Activated T-cell treated with anti-CD3 and anti-CD28 coated beads for 48 hours (primary cell): Measurements from ENCODE around the gene PEX11B.
"Not testable (repeated sequence)": the region's sequence is repeated elsewhere in the genome, so short reads cannot be mapped to it uniquely, and the experiment has no call there.

Experiments
- DNase-seq: peaks from one replicate; pipeline ENCODE4 v3.0.0-alpha.2; 2020; ENCODE audit warnings: low read depth

The PEX11B gene

DNA sequence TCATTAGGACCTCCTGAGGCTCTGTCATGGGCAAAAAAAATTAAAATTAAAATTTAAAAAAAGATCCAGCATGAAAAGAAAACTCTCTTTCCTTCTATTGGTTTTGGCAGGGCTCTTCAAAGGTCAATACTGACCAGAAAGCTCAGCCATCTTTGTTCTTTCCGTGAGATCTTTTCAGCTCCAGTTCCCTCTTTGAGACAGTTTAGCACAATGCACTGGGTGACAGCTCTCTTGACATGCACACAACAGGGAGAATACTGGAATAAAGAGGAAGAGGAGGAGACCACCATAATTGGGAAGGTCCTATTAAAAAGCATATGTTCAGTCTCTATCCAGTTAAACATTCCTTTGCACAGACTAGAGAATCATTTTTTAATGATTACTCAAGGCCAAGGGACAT lies 33.0 kb upstream of the PEX11B start:
- DNase-seq = no peak

DNA sequence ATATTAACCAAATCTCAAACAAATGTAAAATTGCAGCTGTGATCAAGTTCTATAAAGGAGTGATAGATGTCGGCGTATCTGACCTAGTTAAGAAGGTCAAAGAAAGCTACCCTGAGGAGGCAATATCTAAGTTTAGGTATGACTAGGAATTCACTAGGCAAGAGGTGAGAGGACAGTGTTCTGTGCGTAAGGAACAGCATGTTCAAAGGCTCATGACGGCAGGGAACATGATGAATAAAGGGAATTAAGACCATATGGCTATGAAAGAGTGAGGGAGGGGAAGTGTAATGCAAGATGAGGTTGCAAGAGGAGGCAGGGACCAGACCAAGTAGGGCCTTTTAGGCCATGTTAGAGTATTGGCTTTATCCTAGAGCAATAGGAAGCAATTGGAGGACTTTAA lies 30.7 kb upstream of the PEX11B start:
- DNase-seq = no peak

GRCh38 chr1:145947551-145947950 lies 29.0 kb upstream of the PEX11B start:
- no peak for DNase-seq

- no peak for DNase-seq
These were observed 28.0 kb upstream of the PEX11B start for GRCh38 chr1:145946477-145946986.

GRCh38 chr1:145944532-145944931 lies 26.0 kb upstream of the PEX11B start:
- DNase-seq = no peak

DNA sequence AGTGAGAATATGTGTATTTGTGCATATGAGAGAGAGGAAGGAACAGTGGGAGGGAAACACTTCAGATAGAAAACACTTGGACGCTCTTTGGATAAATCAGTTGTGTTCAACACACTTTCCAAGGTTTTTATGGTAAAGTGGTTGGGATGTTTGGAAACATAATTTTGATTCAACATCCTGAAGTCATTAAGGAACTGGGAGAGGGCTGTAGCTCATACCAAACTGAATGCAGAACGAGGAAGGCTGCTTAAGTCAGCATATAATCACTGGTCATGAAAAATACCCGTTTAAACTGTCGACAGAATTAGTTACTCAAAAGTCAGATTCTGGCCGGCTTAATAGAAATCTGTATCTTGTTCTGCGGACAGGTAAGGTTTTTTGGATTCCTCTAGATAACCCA lies 24.4 kb upstream of the PEX11B start:
- no peak for DNase-seq

DNA sequence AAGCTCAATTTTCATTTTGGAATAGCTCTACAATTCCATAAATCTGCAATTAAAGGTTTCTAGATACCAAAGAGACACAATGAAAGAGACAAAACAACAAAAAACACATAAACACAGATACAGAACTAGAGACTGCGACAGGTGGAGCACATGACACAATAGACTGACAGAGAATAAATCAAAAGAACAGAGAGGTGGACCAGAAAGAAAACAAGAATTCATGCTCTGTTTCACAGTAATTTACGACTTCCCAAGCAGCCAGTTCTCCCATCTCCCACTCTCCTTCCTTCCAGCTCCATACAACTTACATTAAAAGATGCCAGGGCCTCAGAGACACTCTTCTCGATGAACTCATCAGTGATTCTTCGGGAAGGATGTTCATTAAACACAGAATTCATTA lies 23.9 kb upstream of the PEX11B start:
- no peak for DNase-seq

DNA sequence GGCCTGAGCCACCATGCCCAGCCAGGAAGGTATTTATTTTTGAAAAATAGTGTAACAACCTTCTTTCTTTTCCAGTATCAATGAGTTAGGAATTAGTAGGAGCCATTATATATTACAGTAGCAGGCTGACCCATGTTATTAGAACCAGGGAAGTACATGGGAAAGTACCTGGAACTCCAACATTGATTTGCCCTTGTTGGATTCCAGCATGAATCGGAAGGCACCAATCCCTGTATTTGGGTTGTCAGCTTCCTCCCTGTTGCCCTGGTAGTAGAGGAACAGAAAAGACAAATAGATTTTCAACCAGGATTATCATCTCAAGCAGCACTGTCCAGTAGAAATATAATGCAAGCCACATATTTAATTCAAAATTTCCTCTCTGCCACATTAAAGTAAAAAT lies 18.9 kb upstream of the PEX11B start:
- no peak for DNase-seq

GRCh38 chr1:145936247-145936646 lies 17.7 kb upstream of the PEX11B start:
- DNase-seq = no peak

DNA sequence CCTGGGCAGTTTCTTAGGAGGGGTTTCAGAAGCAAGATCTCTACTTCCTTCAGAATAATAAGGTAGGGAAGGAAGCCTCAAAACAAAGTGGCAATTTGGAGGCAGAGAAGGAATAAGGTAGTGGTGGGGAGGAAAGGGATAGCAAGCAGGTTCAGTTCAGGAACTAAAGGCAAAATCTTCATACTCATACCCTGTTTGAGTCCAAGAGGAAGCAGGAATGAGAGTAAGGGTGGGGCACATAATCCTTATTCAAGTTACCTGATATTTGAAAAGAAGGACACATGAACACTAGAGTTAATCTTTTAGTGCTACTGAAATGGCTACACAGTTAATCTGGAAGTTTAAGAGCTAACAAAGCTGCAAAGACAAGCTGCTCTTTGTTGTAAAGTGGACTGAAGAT lies 17.2 kb upstream of the PEX11B start:
- no peak for DNase-seq

DNA sequence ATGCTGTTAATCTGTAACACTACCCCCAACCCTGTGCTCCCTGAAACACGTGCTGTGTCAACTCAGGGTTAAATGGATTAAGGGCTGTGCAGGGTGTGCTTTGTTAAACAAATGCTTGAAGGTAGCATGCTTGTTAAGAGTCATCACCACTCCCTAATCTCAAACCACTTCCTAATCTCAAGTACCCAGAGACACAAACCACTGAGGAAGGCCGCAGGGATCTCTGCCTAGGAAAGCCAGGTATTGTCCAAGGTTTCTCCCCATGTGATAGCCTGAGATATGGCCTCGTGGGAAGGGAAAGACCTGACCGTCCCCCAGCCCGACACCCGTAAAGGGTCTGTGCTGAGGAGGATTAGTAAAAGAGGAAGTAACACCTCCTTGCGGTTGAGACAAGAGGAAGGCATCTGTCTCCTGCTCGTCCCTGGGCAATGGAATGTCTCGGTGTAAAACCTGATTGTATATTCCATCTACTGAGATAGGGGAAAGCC lies 14.0 kb upstream of the PEX11B start:
- DNase-seq = not testable (repeated sequence)

DNA sequence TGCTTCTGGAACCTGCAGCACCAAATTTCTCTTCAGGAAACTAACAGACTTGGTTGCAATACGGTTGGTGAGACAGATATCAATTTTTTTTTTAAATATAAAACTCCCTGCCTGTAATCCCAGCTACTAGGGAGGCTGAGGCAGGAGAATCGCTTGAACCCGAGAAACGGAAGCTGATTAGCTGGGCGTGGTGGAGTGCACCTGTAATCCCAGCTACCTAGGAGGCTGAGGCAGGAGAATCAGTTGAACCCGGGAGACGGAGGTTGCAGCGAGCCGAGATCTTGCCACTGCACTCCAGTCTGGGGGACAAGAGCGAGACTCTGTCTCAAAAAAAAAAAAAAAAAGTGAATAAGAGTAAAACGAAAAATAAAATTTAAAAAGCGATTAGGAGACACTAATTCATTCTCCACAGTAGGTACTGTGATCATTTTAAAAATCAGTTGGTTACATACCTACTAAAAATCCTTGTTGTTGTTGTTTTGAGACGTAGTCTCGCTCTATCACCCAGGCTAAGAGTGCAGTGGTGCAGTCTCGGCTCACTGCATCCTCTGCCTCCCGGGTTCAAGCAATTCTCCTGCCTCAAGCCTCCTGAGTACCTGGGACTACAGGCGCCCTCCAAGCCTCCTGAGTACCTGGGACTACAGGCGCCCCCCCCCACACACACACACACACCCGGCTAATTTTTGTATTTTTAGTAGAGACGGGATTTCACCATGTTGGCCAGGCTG lies 9.6 kb upstream of the PEX11B start:
- DNase-seq = no peak

- peak; percentile 83 for DNase-seq
These were observed 8.8 kb upstream of the PEX11B start, which contains the start of gene RBM8A for GRCh38 chr1:145927063-145927886. Gene RBM8A (minus strand): TSS chr1:145927484. CDS start chr1:145927426, 58 bp downstream.

DNA sequence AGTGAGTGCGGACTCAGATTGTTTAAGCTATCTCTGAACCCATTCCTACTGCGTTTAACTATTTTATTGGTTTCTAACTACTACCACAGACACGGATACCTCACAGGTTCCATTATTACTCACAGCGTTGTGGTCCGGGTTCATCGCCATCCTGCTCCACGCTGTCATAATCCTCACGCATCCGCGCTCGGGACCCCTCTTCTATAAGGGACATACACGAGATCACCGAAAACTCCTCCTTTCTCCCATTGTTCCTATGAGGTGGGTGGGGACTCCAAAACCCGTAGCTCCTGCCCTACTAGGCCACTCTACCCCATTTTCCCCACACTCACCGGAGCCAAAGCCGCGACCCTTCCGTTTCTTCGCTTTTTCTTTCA lies 8.2 kb upstream of the PEX11B start:
- peak; percentile 42 for DNase-seq

DNA sequence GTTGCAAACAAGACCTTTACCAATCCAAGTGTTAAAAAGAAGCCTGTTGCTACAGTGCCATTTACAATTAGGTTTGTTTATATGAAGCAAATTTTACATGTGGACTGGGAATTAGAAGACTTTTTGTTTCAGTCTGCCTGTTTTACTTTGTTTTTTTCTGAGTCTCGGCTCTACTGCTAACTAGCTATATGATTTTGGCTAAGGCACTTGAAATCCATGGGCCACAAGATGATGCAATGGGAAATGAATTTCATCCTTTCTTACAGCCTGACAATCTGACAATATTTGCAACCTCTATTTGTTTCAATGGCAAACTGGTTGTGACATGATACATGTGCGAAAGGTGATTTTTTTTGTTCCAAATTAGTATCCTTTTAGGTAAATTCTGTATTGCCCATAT lies 3.7 kb upstream of the PEX11B start:
- DNase-seq = no peak

DNA sequence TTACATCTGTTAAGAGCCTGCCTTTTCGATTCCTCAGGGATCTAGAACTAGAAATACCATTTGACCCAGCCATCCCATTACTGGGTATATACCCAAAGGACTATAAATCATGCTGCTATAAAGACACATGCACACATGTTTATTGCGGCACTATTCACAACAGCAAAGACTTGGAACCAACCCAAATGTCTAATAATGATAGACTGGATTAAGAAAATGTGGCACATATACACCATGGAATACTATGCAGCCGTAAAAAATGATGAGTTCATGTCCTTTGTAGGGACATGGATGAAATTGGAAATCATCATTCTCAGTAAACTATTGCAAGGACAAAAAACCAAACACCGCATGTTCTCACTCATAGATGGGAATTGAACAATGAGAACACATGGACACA lies 1.8 kb upstream of the PEX11B start:
- DNase-seq = not testable (repeated sequence)

- no peak for DNase-seq
These were observed 749 bp upstream of the PEX11B start for GRCh38 chr1:145918992-145919939.

GRCh38 chr1:145917595-145917994 lies 922 bp downstream of the PEX11B start:
- DNase-seq = no peak

DNA sequence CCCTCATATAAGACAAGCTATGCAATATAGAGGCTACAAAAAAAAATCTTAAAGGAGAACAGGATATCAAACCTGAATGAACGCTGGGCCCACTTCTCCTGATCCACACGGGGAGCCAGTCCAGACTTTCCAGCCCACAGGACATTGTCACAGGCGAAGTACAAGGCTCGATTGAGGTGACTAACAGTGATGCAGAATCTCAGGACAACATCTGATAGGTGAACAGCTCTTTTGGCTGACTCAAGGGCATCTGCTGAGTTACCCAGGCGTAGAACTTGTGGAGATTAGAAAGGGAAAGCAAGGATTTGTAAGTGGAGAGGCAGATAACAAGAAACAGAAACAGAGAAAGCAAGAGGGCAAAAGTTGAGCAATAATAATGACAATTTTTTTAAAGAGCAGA lies 1.8 kb downstream of the PEX11B start:
- no peak for DNase-seq

DNA sequence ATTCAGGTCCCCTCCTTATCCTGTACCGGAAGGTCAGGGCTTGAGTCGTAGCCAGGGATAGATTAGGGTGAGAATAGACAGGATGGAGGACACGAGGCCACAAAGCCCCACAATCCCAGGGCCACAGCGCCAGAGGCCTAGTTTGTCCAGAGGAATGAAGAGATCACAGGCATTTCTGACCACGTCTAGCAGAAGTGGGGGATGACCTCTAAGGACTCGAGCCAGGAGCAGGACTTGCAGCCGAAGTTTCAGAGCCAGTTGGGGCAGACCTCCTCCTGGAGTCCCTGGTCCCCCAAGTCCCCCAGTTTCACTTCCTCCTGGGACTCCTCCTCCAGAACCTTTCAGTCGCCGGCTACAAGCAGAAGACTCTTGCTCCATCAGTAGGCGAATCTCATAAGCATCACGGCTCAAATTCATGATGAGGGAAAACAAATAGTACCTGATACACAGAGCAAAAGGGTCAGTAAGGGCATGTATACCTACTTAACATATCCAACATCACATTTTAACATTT lies 6.3 kb downstream of the PEX11B start:
- DNase-seq = no peak

GRCh38 chr1:145908653-145909052 lies 9.9 kb downstream of the PEX11B start:
- no peak for DNase-seq
